Suprapubic skin (tissue), 4 donors: Measurements from ENCODE around the gene TUBB2A. TPM values are rescaled to one million over a fixed set of nuclear protein-coding genes. Genes with fewer than 3 reads are reported as not detected.

Experiments
- DNase-seq, 2 donors: peaks; one replicate each; pipeline ENCODE4 v3.0.0-alpha.2; 2019; ENCODE audit warnings: low spot score in 2 of 2
- H3K27ac ChIP-seq: fragments of 200-600 bp; sonication (generic); one replicate; pipeline ENCODE4 v1.5.1; 2019
- H3K27me3 ChIP-seq: fragments of 200-600 bp; sonication (generic); one replicate; pipeline ENCODE4 v1.5.1; 2019
- H3K36me3 ChIP-seq: fragments of 200-600 bp; sonication (generic); one replicate; pipeline ENCODE4 v1.5.1; 2019
- H3K4me1 ChIP-seq: fragments of 200-600 bp; sonication (generic); one replicate; pipeline ENCODE4 v1.5.1; 2019
- H3K4me3 ChIP-seq: fragments of 200-600 bp; sonication (generic); one replicate; pipeline ENCODE4 v1.5.1; 2019; ENCODE audit warnings: mild to moderate bottlenecking
- H3K9me3 ChIP-seq: fragments of 200-600 bp; sonication (generic); one replicate; pipeline ENCODE4 v1.5.1; 2019
- CTCF ChIP-seq, 2 donors: fragments of 200-600 bp in 1 of 2; fragments of 450-650 bp in 1 of 2; sonication (generic) in 1 of 2; IDR thresholded peaks; one replicate each; pipeline ENCODE4 v1.5.1; 2016 to 2019; ENCODE audit warnings: antibody characterized with exemption in 2 of 2, mild to moderate bottlenecking in 1 of 2, moderate library complexity in 1 of 2
- EP300 ChIP-seq: sonication (generic); formaldehyde crosslinking; IDR thresholded peaks from one replicate; pipeline ENCODE4 v1.6.1; 2017; ENCODE audit warnings: antibody characterized with exemption
- POLR2A ChIP-seq, 2 donors: fragments of 450-650 bp; IDR thresholded peaks; one replicate each; pipeline ENCODE4 v1.6.1; 2017; ENCODE audit warnings: antibody characterized with exemption in 2 of 2, mild to moderate bottlenecking in 2 of 2, moderate library complexity in 2 of 2
- POLR2AphosphoS5 ChIP-seq, 3 donors: sonication (generic); formaldehyde crosslinking; IDR thresholded peaks; one replicate each; pipeline ENCODE4 v1.6.1; 2017; ENCODE audit warnings: antibody characterized with exemption in 3 of 3
- WGBS: methylation state at CpG from one replicate; pipeline ENCODE4 v1.1.5; 2018; 5-methylcytosine and 5-hydroxymethylcytosine counted together
- total RNA-seq, 4 donors: library from RNA; depleted of rRNA; stranded (reverse); fragments of >200 nt; gene quantifications; one replicate each; pipeline ENCODE4 v1.1.0, GENCODE V29; 2016

The TUBB2A gene
- total RNA-seq, 4 donors from 2014 or later = 121 to 338 (median 242) TPM

- no peak overlapping the region for H3K4me3 ChIP-seq
- peaks cover 42% of the 10 kb centered on the region for H3K36me3 ChIP-seq
- no peaks in the 10 kb centered on the region for H3K9me3 ChIP-seq
- H3K27me3 ChIP-seq = no peaks in the 10 kb centered on the region
- peak in 1 of 2 donors; percentile 50 for DNase-seq
- TF ChIP-seq POLR2AphosphoS5 (IDR thresholded peaks at IDR 0.05) = no peak
- TF ChIP-seq EP300 = no peak
- no peak for TF ChIP-seq POLR2A (IDR thresholded peaks at IDR 0.05)
- TF ChIP-seq CTCF (IDR thresholded peaks at IDR 0.05) = no peak
- no peak overlapping the region for H3K27ac ChIP-seq
- H3K4me1 ChIP-seq = no peaks in the 10 kb centered on the region
- 92% methylated on average over 6 of the region's 6 CpGs for WGBS
These were observed 9.2 kb downstream of the TUBB2A start for GRCh38 chr6:3147914-3148757.

- peak in 1 of 2 donors; percentile 34 for DNase-seq
- 67% methylated on average over 8 of the region's 8 CpGs for WGBS
- TF ChIP-seq CTCF (IDR thresholded peaks at IDR 0.05) (no peak), EP300 (no peak), POLR2AphosphoS5 (IDR thresholded peaks at IDR 0.05) (no peak), POLR2A (IDR thresholded peaks at IDR 0.05) (no peak)
- no peaks in the 10 kb centered on the region for H3K27me3 ChIP-seq
- H3K4me3 ChIP-seq = no peak overlapping the region
- H3K36me3 ChIP-seq = peaks cover 66% of the 10 kb centered on the region
- peaks cover 3% of the 10 kb centered on the region for H3K4me1 ChIP-seq
- H3K27ac ChIP-seq = no peak overlapping the region
- no peaks in the 10 kb centered on the region for H3K9me3 ChIP-seq
These were observed 12.8 kb downstream of the TUBB2A start for GRCh38 chr6:3144571-3144970.

GRCh38 chr6:3143158-3143557 is 14.2 kb downstream of the TUBB2A start:
- Histone ChIP-seq H3K36me3 (peaks cover 59% of the 10 kb centered on the region), H3K9me3 (no peaks in the 10 kb centered on the region), H3K4me1 (peaks cover 16% of the 10 kb centered on the region), H3K27me3 (no peaks in the 10 kb centered on the region), H3K27ac (no peak overlapping the region), H3K4me3 (no peak overlapping the region)
- TF ChIP-seq CTCF (IDR thresholded peaks at IDR 0.05) (no peak), POLR2A (IDR thresholded peaks at IDR 0.05) (no peak), POLR2AphosphoS5 (IDR thresholded peaks at IDR 0.05) (no peak), EP300 (no peak)
- 83% methylated on average over 6 of the region's 6 CpGs for WGBS
- no peak for DNase-seq

GRCh38 chr6:3142536-3142935 is 14.8 kb downstream of the TUBB2A start:
- no peak for TF ChIP-seq POLR2AphosphoS5 (IDR thresholded peaks at IDR 0.05)
- no peak for TF ChIP-seq CTCF (IDR thresholded peaks at IDR 0.05)
- no peak for TF ChIP-seq POLR2A (IDR thresholded peaks at IDR 0.05)
- TF ChIP-seq EP300 = no peak
- Histone ChIP-seq H3K9me3 (no peaks in the 10 kb centered on the region), H3K36me3 (peaks cover 57% of the 10 kb centered on the region)

GRCh38 chr6:3140201-3140600 is 17.1 kb downstream of the TUBB2A start:
- 95% methylated on average over 20 of the region's 20 CpGs for WGBS
- no peaks in the 10 kb centered on the region for H3K27me3 ChIP-seq
- H3K36me3 ChIP-seq = peaks cover 70% of the 10 kb centered on the region
- no peaks in the 10 kb centered on the region for H3K9me3 ChIP-seq
- no peak overlapping the region for H3K4me3 ChIP-seq
- TF ChIP-seq POLR2A (IDR thresholded peaks at IDR 0.05) (no peak), EP300 (no peak), POLR2AphosphoS5 (IDR thresholded peaks at IDR 0.05) (no peak), CTCF (IDR thresholded peaks at IDR 0.05) (no peak)
- H3K27ac ChIP-seq = no peak overlapping the region
- DNase-seq = peak in 1 of 2 donors; percentile 65
- peaks cover 16% of the 10 kb centered on the region for H3K4me1 ChIP-seq

More at GRCh38 chr6:3142536-3142935, 14.8 kb downstream of the TUBB2A start:
- Histone ChIP-seq H3K27me3 (no peaks in the 10 kb centered on the region), H3K27ac (no peak overlapping the region), H3K4me3 (no peak overlapping the region), H3K4me1 (peaks cover 16% of the 10 kb centered on the region)
- DNase-seq = no peak
